Stomach (tissue), 9 donors: ENCODE results near the gene BCAS1. TPM values are rescaled to one million over a fixed set of nuclear protein-coding genes. Genes with fewer than 3 reads are reported as not detected.

Experiments
- DNase-seq, 2 donors: peaks; one replicate each; pipeline versions ENCODE4 v3.0.0 to v3.0.0-alpha.2; 2013 to 2019
- H3K27ac ChIP-seq, 5 donors: fragments of 200-600 bp in 4 of 5; sonication (generic) in 4 of 5; one replicate each; pipeline ENCODE4 v1.5.1; 2013 to 2019; ENCODE audit warnings: mild to moderate bottlenecking in 1 of 5, moderate library complexity in 1 of 5
- H3K27me3 ChIP-seq, 3 donors: fragments of 200-600 bp; sonication (generic); one replicate each; pipeline ENCODE4 v1.5.1; 2017 to 2019; ENCODE audit warnings: mixed run types in 1 of 3
- H3K36me3 ChIP-seq, 4 donors: fragments of 200-600 bp; sonication (generic); 1 replicate in 3 of 4; 2 replicates in 1 of 4; pipeline ENCODE4 v1.5.1; 2016 to 2019
- H3K4me1 ChIP-seq, 4 donors: fragments of 200-600 bp; sonication (generic); one replicate each; pipeline ENCODE4 v1.5.1; 2016 to 2019
- H3K4me3 ChIP-seq, 4 donors: fragments of 200-600 bp; sonication (generic) in 3 of 4; one replicate each; pipeline ENCODE4 v1.5.1; 2016 to 2019; ENCODE audit warnings: mild to moderate bottlenecking in 1 of 4
- H3K9me3 ChIP-seq, 4 donors: fragments of 200-600 bp; sonication (generic); one replicate each; pipeline ENCODE4 v1.5.1; 2016 to 2019
- EP300 ChIP-seq: sonication (generic); formaldehyde crosslinking; IDR thresholded peaks from one replicate; pipeline ENCODE4 v1.6.1; 2017; ENCODE audit warnings: antibody characterized with exemption
- POLR2A ChIP-seq, 4 donors: fragments of 450-650 bp; IDR thresholded peaks; one replicate each; pipeline ENCODE4 v1.6.1; 2016; ENCODE audit warnings: antibody characterized with exemption in 4 of 4, control low read depth in 2 of 4, mild to moderate bottlenecking in 1 of 4, moderate library complexity in 1 of 4
- POLR2AphosphoS5 ChIP-seq, 3 donors: sonication (generic); formaldehyde crosslinking; IDR thresholded peaks; one replicate each; pipeline ENCODE4 v1.6.1; 2016; ENCODE audit warnings: antibody characterized with exemption in 3 of 3
- WGBS, 5 donors: extraction: QIAGEN DNeasy Blood & Tissue Kit in 3 of 5; methylation state at CpG; one replicate each; pipeline versions ENCODE4 v1.1.5 to v1.1.7; 2013 to 2018; 5-methylcytosine and 5-hydroxymethylcytosine counted together
- intact Hi-C: fragments of 100-400 bp; cut with DNase I; formaldehyde crosslinking; loops from one replicate; pipeline ENCODE4 v1.15.1; 2023; ENCODE audit warnings: low total_unique reads
- polyA plus RNA-seq, 3 donors: library from polyadenylated mRNA; stranded (reverse); fragments of 200-250 nt; gene quantifications; one replicate each; pipeline ENCODE4 v1.2.3, GENCODE V29; 2013
- total RNA-seq, 5 donors: library from RNA; depleted of rRNA; stranded (reverse); fragments of >200 nt; gene quantifications; one replicate each; pipeline versions ENCODE4 v1.1.0 to v1.2.3, GENCODE V29; 2014 to 2016
- TF ChIP-seq, protein P1 (sequence below), 7 experiments: fragments of 450-650 bp in 4 of 7; fragments of 200-600 bp in 3 of 7; sonication (generic) in 3 of 7; IDR thresholded peaks; one replicate each; pipeline ENCODE4 v1.5.1; 2016 to 2019; ENCODE audit warnings: antibody characterized with exemption in 7 of 7, control low read depth in 2 of 7, mild to moderate bottlenecking in 1 of 7
- donor health status: healthy with polysubstance abuse.
- donor health status: Bipolar disorder and iron deficiency.
- donor health status: healthy.

BCAS1 gene
- total and polyA plus RNA-seq, 8 donors, result 6.3 to 145 (median 84.6) TPM

DNA sequence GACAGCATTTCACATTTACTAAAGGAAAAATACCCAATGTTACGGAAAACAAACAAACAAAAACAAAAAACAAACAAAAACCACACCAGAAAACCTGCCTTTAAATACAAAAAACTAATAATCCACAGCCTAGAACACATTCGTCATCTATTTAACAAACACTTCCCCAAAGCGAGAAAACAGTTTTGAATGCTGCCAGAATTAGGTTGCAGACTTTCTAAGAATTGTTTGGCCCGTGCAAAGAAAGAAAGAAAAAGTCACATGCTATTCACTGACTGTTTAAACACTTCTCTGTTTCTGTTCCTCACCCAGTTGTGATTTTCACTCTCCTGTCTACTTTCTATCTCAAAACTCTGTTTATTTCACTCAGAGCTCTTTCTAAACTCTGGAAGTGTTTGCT lies 52.5 kb downstream of the BCAS1 start:
- no peaks in the 10 kb centered on the region for H3K27me3 ChIP-seq
- DNase-seq, result no peak
- TF ChIP-seq POLR2AphosphoS5 (IDR thresholded peaks at IDR 0.05), result no peak
- TF ChIP-seq EP300, result no peak
- no peak for TF ChIP-seq POLR2A (IDR thresholded peaks at IDR 0.05)
- TF ChIP-seq, protein P1, sequence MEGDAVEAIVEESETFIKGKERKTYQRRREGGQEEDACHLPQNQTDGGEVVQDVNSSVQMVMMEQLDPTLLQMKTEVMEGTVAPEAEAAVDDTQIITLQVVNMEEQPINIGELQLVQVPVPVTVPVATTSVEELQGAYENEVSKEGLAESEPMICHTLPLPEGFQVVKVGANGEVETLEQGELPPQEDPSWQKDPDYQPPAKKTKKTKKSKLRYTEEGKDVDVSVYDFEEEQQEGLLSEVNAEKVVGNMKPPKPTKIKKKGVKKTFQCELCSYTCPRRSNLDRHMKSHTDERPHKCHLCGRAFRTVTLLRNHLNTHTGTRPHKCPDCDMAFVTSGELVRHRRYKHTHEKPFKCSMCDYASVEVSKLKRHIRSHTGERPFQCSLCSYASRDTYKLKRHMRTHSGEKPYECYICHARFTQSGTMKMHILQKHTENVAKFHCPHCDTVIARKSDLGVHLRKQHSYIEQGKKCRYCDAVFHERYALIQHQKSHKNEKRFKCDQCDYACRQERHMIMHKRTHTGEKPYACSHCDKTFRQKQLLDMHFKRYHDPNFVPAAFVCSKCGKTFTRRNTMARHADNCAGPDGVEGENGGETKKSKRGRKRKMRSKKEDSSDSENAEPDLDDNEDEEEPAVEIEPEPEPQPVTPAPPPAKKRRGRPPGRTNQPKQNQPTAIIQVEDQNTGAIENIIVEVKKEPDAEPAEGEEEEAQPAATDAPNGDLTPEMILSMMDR (IDR thresholded peaks at IDR 0.05), result no peak
- no peaks in the 10 kb centered on the region for H3K36me3 ChIP-seq
- no peak overlapping the region for H3K4me3 ChIP-seq
- intact Hi-C loops, result no loop called here
- H3K9me3 ChIP-seq, result no peaks in the 10 kb centered on the region
- H3K4me1 ChIP-seq, result peaks cover 0 to 15% (median 0%) of the 10 kb centered on the region in 4 donors
- no peak overlapping the region for H3K27ac ChIP-seq
- WGBS, 5 donors, result 41 to 53% (median 46%) methylated on average over 4 of the region's 4 CpGs

DNA sequence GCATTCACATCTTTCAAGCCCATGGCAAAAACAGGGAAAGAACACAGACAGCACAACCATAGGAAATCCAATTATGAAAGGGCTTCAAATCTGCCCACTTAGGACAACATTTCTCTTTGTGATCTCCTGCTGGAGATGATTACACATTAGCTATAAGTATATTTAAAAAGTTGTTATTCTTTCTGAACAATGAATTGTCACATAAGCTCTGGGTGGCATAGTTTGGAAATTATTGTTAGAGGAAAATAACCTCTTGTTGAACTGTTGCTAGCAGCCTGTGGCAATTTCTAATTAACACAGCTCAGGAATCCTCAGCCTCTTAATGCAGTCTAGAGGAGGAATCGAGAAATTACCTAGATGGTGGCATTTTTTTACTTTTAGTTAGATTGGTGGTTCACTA lies 54.9 kb downstream of the BCAS1 start:
- H3K4me3 ChIP-seq, result no peak overlapping the region
- H3K27ac ChIP-seq, result no peak overlapping the region
- whole genome bisulfite sequencing, 5 donors, result 67 to 77% (median 74%) methylated on average over 1 of the region's 1 CpG
- TF ChIP-seq EP300 (no peak), POLR2A (IDR thresholded peaks at IDR 0.05) (no peak), POLR2AphosphoS5 (IDR thresholded peaks at IDR 0.05) (no peak)
- TF ChIP-seq, protein P1 (IDR thresholded peaks at IDR 0.05), result no peak
- intact Hi-C loops, result no loop called here
- no peaks in the 10 kb centered on the region for H3K27me3 ChIP-seq
- DNase-seq, result no peak
- no peaks in the 10 kb centered on the region for H3K36me3 ChIP-seq
- H3K4me1 ChIP-seq, result peaks cover 0 to 15% (median 0%) of the 10 kb centered on the region in 4 donors
- H3K9me3 ChIP-seq, result no peaks in the 10 kb centered on the region

DNA sequence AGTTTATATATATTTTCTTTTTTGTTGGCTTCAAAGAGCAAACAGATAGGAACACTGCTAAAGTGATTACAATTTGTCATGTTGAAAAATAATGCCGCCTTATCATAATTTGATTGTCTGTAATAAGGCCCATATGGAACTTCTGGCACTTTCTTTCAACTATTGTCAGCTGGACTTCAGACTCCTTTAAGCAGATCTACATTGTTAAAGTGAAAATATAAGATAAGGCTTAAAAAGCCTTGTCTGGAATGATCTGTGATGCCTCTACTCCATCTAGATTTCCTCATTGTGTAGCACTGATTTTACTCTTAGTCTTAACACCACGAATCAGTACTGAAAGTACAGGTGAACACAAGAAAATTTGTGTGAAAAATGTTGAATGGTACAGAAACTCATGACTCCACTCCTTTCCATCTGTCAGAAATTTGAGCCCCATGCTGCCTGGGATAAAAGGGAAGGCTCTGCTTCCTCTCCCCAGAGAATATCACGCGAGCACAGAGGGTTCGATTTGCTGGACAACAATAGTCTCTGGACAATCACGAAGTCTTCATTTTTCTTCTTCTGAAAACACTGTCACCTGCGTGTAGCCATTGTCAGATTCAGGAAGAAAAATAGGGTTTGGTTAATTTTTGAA lies 56.0 kb downstream of the BCAS1 start:
- Histone ChIP-seq H3K4me3 (no peak overlapping the region), H3K36me3 (no peaks in the 10 kb centered on the region), H3K4me1 (peaks cover 0 to 8% (median 0%) of the 10 kb centered on the region in 4 donors), H3K9me3 (no peaks in the 10 kb centered on the region), H3K27me3 (no peaks in the 10 kb centered on the region), H3K27ac (peak overlapping the region in 1 of 5 donors; percentile 22)
- DNase-seq, result no peak
- WGBS, 5 donors, result 54 to 66% (median 59%) methylated on average over 7 of the region's 7 CpGs
- intact Hi-C loops, result no loop called here
- TF ChIP-seq, protein P1 (IDR thresholded peaks at IDR 0.05), result no peak
- TF ChIP-seq POLR2A (IDR thresholded peaks at IDR 0.05) (no peak), EP300 (no peak), POLR2AphosphoS5 (IDR thresholded peaks at IDR 0.05) (no peak)

DNA sequence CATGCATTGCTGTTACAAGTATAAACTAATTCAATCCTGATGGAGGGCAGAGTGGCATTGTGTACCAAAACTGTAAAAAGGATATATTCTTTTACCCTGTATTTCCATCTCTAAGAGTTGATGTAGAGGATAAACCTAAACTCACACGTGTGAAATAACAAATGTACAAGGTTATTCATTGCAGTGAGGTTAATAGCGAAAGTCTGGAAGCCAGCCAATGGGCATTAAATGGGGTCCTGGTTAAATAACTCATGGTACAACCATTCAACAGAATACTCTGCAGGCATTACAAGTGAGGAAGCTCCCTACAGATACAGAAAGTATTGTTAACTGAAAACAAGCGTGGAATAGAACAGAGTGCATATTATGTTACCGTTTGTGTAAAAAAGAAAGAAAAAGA lies 56.9 kb downstream of the BCAS1 start:
- no peak overlapping the region for H3K4me3 ChIP-seq
- H3K27ac ChIP-seq, result no peak overlapping the region
- no peak for TF ChIP-seq EP300
- TF ChIP-seq, protein P1 (IDR thresholded peaks at IDR 0.05), result no peak
- no peaks in the 10 kb centered on the region for H3K27me3 ChIP-seq
- intact Hi-C loops, result no loop called here
- no peaks in the 10 kb centered on the region for H3K9me3 ChIP-seq
- DNase-seq, result no peak
- WGBS, 5 donors, result 58 to 72% (median 67%) methylated on average over 4 of the region's 4 CpGs
- H3K36me3 ChIP-seq, result no peaks in the 10 kb centered on the region
- peaks cover 0 to 8% (median 0%) of the 10 kb centered on the region in 4 donors for H3K4me1 ChIP-seq
